ENCODE measurements around the gene SLAMF8.

SLAMF8 gene

GRCh38 chr1:159821171-159821867 is 5.4 kb upstream of the SLAMF8 start:
- peaks cover 15% of the 10 kb centered on the region; the same call in 1 of the 2 replicates for H3K27me3 ChIP-seq (ENCODE audit: control insufficient read depth, insufficient read depth, low read length)
- H3K9ac ChIP-seq (ENCODE audit: low read depth, low read length) = no peak overlapping the region
- H3K9me3 ChIP-seq (ENCODE audit: control insufficient read depth, insufficient read depth, low read length) = no peaks in the 10 kb centered on the region
- H3K4me3 ChIP-seq (ENCODE audit: low read depth, low read length) = no peak overlapping the region
- no peaks in the 10 kb centered on the region for H3K4me1 ChIP-seq (ENCODE audit: control insufficient read depth, insufficient read depth, low read length)
- no peak overlapping the region for H3K27ac ChIP-seq (ENCODE audit: low read depth, low read length)
- H3K36me3 ChIP-seq (ENCODE audit: control insufficient read depth, insufficient read depth, low read length) = no peaks in the 10 kb centered on the region

DNA sequence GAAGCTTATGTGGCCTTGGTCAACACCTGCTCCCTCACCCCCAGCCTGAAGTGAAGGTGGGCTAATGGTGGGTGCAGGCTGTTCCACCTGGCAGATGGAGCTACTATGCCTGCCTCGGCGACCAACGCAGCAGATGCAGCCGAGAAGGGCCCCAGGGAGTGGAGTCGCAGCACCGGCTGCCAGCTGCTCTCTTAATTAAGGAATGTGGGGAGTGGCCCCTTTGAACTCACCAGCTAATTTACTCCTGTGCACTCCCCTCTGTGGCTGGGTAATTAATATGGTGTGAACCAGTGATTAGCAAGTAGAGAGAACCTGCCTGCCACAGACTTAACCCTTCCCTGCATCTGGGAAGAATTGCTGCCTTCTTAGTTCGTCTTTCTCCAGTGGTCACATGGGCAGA is 3.3 kb upstream of the SLAMF8 start:
- H3K4me3 ChIP-seq (ENCODE audit: low read depth, low read length) = no peak overlapping the region
- H3K4me1 ChIP-seq (ENCODE audit: control insufficient read depth, insufficient read depth, low read length) = no peaks in the 10 kb centered on the region
- no peaks in the 10 kb centered on the region for H3K9me3 ChIP-seq (ENCODE audit: control insufficient read depth, insufficient read depth, low read length)
- H3K36me3 ChIP-seq (ENCODE audit: control insufficient read depth, insufficient read depth, low read length) = no peaks in the 10 kb centered on the region
- H3K27ac ChIP-seq (ENCODE audit: low read depth, low read length) = no peak overlapping the region
- H3K9ac ChIP-seq (ENCODE audit: low read depth, low read length) = no peak overlapping the region
- peaks cover 19% of the 10 kb centered on the region; the same call in 1 of the 2 replicates for H3K27me3 ChIP-seq (ENCODE audit: control insufficient read depth, insufficient read depth, low read length)

GRCh38 chr1:159825564-159825963 is 1.1 kb upstream of the SLAMF8 start:
- H3K27ac ChIP-seq (ENCODE audit: low read depth, low read length) = no peak overlapping the region
- H3K27me3 ChIP-seq (ENCODE audit: control insufficient read depth, insufficient read depth, low read length) = peaks cover 31% of the 10 kb centered on the region
- H3K9me3 ChIP-seq (ENCODE audit: control insufficient read depth, insufficient read depth, low read length) = no peaks in the 10 kb centered on the region
- H3K4me3 ChIP-seq (ENCODE audit: low read depth, low read length) = no peak overlapping the region
- H3K9ac ChIP-seq (ENCODE audit: low read depth, low read length) = no peak overlapping the region
- no peaks in the 10 kb centered on the region for H3K36me3 ChIP-seq (ENCODE audit: control insufficient read depth, insufficient read depth, low read length)
- no peaks in the 10 kb centered on the region for H3K4me1 ChIP-seq (ENCODE audit: control insufficient read depth, insufficient read depth, low read length)

DNA sequence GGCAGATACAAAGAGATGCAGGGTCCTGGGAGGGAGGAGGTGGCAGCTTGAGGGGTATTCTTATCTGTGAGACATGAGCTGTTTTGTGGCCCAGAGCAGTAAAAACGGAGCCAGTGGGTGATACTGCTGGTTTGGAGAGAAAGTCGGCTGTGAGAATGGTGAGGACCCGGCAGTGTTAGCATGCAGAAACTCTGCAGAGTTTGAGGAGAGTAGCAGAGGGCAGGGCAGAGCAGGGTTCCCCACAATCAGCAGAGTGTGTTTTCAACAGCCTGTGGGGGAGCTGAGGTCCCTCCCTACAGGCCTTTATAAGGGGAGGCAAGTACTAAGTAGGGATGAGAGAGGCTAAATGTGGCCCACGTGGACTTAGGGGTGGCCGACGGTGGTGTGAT is 423 bp downstream of the SLAMF8 start:
- H3K4me1 ChIP-seq (ENCODE audit: control insufficient read depth, insufficient read depth, low read length) = peaks cover 8% of the 10 kb centered on the region; the same call in 1 of the 2 replicates
- H3K36me3 ChIP-seq (ENCODE audit: control insufficient read depth, insufficient read depth, low read length) = no peaks in the 10 kb centered on the region
- H3K27ac ChIP-seq (ENCODE audit: low read depth, low read length) = no peak overlapping the region
- H3K27me3 ChIP-seq (ENCODE audit: control insufficient read depth, insufficient read depth, low read length) = peaks cover 36% of the 10 kb centered on the region
- no peaks in the 10 kb centered on the region for H3K9me3 ChIP-seq (ENCODE audit: control insufficient read depth, insufficient read depth, low read length)
- no peak overlapping the region for H3K4me3 ChIP-seq (ENCODE audit: low read depth, low read length)
- H3K9ac ChIP-seq (ENCODE audit: low read depth, low read length) = no peak overlapping the region

DNA sequence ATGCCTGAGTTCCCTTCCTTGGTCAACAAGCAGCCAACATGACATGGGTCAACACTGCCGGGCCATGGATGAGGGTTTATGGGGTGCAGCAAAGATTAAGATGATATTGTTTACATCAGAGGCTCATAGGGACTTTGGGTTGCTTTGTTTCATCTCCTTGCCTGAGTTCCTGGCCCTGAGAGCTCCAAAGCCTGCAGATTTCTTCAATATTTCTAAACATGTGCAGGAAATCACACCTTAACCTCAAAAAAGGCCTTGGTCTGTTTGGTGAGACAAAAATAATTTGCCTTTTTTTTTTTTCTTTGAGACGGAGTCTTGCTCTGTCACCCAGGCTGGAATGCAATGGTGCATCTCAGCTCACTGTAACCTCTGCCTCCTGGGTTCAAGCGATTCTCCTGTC is 876 bp downstream of the SLAMF8 start:
- Histone ChIP-seq H3K9me3 (ENCODE audit: control insufficient read depth, insufficient read depth, low read length) (no peaks in the 10 kb centered on the region), H3K4me3 (ENCODE audit: low read depth, low read length) (no peak overlapping the region), H3K9ac (ENCODE audit: low read depth, low read length) (no peak overlapping the region), H3K27ac (ENCODE audit: low read depth, low read length) (no peak overlapping the region), H3K4me1 (ENCODE audit: control insufficient read depth, insufficient read depth, low read length) (peaks cover 10% of the 10 kb centered on the region; the same call in 1 of the 2 replicates), H3K27me3 (ENCODE audit: control insufficient read depth, insufficient read depth, low read length) (peaks cover 32% of the 10 kb centered on the region), H3K36me3 (ENCODE audit: control insufficient read depth, insufficient read depth, low read length) (no peaks in the 10 kb centered on the region)

GRCh38 chr1:159828176-159828575 is 1.5 kb downstream of the SLAMF8 start:
- Histone ChIP-seq H3K4me1 (ENCODE audit: control insufficient read depth, insufficient read depth, low read length) (peaks cover 10% of the 10 kb centered on the region; the same call in 1 of the 2 replicates), H3K9me3 (ENCODE audit: control insufficient read depth, insufficient read depth, low read length) (no peaks in the 10 kb centered on the region), H3K4me3 (ENCODE audit: low read depth, low read length) (no peak overlapping the region), H3K27ac (ENCODE audit: low read depth, low read length) (no peak overlapping the region), H3K36me3 (ENCODE audit: control insufficient read depth, insufficient read depth, low read length) (no peaks in the 10 kb centered on the region), H3K9ac (ENCODE audit: low read depth, low read length) (no peak overlapping the region), H3K27me3 (ENCODE audit: control insufficient read depth, insufficient read depth, low read length) (peaks cover 27% of the 10 kb centered on the region)

GRCh38 chr1:159828581-159829272 is 2.1 kb downstream of the SLAMF8 start:
- Histone ChIP-seq H3K9me3 (ENCODE audit: control insufficient read depth, insufficient read depth, low read length) (no peaks in the 10 kb centered on the region), H3K36me3 (ENCODE audit: control insufficient read depth, insufficient read depth, low read length) (no peaks in the 10 kb centered on the region), H3K27me3 (ENCODE audit: control insufficient read depth, insufficient read depth, low read length) (peaks cover 28% of the 10 kb centered on the region), H3K4me1 (ENCODE audit: control insufficient read depth, insufficient read depth, low read length) (peaks cover 10% of the 10 kb centered on the region; the same call in 1 of the 2 replicates), H3K4me3 (ENCODE audit: low read depth, low read length) (no peak overlapping the region), H3K9ac (ENCODE audit: low read depth, low read length) (no peak overlapping the region), H3K27ac (ENCODE audit: low read depth, low read length) (no peak overlapping the region)

GRCh38 chr1:159829273-159829634 is 2.6 kb downstream of the SLAMF8 start:
- no peaks in the 10 kb centered on the region for H3K36me3 ChIP-seq (ENCODE audit: control insufficient read depth, insufficient read depth, low read length)
- no peaks in the 10 kb centered on the region for H3K9me3 ChIP-seq (ENCODE audit: control insufficient read depth, insufficient read depth, low read length)
- no peak overlapping the region for H3K4me3 ChIP-seq (ENCODE audit: low read depth, low read length)
- H3K27ac ChIP-seq (ENCODE audit: low read depth, low read length) = no peak overlapping the region
- H3K27me3 ChIP-seq (ENCODE audit: control insufficient read depth, insufficient read depth, low read length) = peaks cover 31% of the 10 kb centered on the region
- H3K9ac ChIP-seq (ENCODE audit: low read depth, low read length) = no peak overlapping the region
- peaks cover 10% of the 10 kb centered on the region; the same call in 1 of the 2 replicates for H3K4me1 ChIP-seq (ENCODE audit: control insufficient read depth, insufficient read depth, low read length)

GRCh38 chr1:159829822-159830465 is 3.3 kb downstream of the SLAMF8 start:
- H3K36me3 ChIP-seq (ENCODE audit: control insufficient read depth, insufficient read depth, low read length) = no peaks in the 10 kb centered on the region
- peaks cover 34% of the 10 kb centered on the region for H3K27me3 ChIP-seq (ENCODE audit: control insufficient read depth, insufficient read depth, low read length)
- H3K4me3 ChIP-seq (ENCODE audit: low read depth, low read length) = no peak overlapping the region
- H3K9ac ChIP-seq (ENCODE audit: low read depth, low read length) = no peak overlapping the region
- no peak overlapping the region for H3K27ac ChIP-seq (ENCODE audit: low read depth, low read length)
- H3K4me1 ChIP-seq (ENCODE audit: control insufficient read depth, insufficient read depth, low read length) = peaks cover 10% of the 10 kb centered on the region; the same call in 1 of the 2 replicates
- no peaks in the 10 kb centered on the region for H3K9me3 ChIP-seq (ENCODE audit: control insufficient read depth, insufficient read depth, low read length)

GRCh38 chr1:159830722-159831121 is 4.0 kb downstream of the SLAMF8 start:
- no peak overlapping the region for H3K27ac ChIP-seq (ENCODE audit: low read depth, low read length)
- H3K36me3 ChIP-seq (ENCODE audit: control insufficient read depth, insufficient read depth, low read length) = no peaks in the 10 kb centered on the region
- H3K27me3 ChIP-seq (ENCODE audit: control insufficient read depth, insufficient read depth, low read length) = peaks cover 36% of the 10 kb centered on the region
- no peaks in the 10 kb centered on the region for H3K9me3 ChIP-seq (ENCODE audit: control insufficient read depth, insufficient read depth, low read length)
- H3K4me3 ChIP-seq (ENCODE audit: low read depth, low read length) = no peak overlapping the region
- H3K9ac ChIP-seq (ENCODE audit: low read depth, low read length) = no peak overlapping the region
- H3K4me1 ChIP-seq (ENCODE audit: control insufficient read depth, insufficient read depth, low read length) = peaks cover 10% of the 10 kb centered on the region; the same call in 1 of the 2 replicates

All from HUES48 (cell line).